Subcutaneous adipose tissue (tissue), 4 donors: ENCODE measurements around the gene OR6Y1. TPM values are rescaled to one million over a fixed set of nuclear protein-coding genes. Genes with fewer than 3 reads are reported as not detected.

Experiments used
- CTCF ChIP-seq: fragments of 450-650 bp; IDR thresholded peaks from one replicate; pipeline ENCODE4 v1.5.1; 2016; ENCODE audit warnings: low read depth, mild to moderate bottlenecking, control low read depth, antibody characterized with exemption, moderate library complexity
- total RNA-seq, 4 donors: library from RNA; depleted of rRNA; stranded (reverse); fragments of >200 nt; gene quantifications; one replicate each; pipeline ENCODE4 v1.1.0, GENCODE V29; 2016

The OR6Y1 gene
- total RNA-seq = not detected

GRCh38 chr1:158554352-158554751 is at the start of gene OR6Y1:
OR6Y1 (minus strand) TSS chr1:158554405; CDS start chr1:158548105, 6,300 bp downstream.
- no peak for TF ChIP-seq CTCF

- no peak for TF ChIP-seq CTCF
Observed at GRCh38 chr1:158600735-158601134, 46.5 kb upstream of the OR6Y1 start.

- TF ChIP-seq CTCF = no peak
Observed at GRCh38 chr1:158586942-158587341, 32.7 kb upstream of the OR6Y1 start.

GRCh38 chr1:158583962-158584361 is 29.8 kb upstream of the OR6Y1 start:
- no peak for TF ChIP-seq CTCF

- TF ChIP-seq CTCF = no peak
Observed at GRCh38 chr1:158579733-158580132, 25.5 kb upstream of the OR6Y1 start, which contains the start of gene OR10X1. OR10X1 (minus strand) TSS chr1:158579899; CDS start chr1:158579899, 0 bp downstream.

- TF ChIP-seq CTCF = no peak
Observed at GRCh38 chr1:158577561-158577960, 23.4 kb upstream of the OR6Y1 start.

GRCh38 chr1:158572226-158572625 is 18.0 kb upstream of the OR6Y1 start:
- TF ChIP-seq CTCF = no peak
